ENCODE measurements around the gene NHLRC4. TPM values are rescaled to one million over a fixed set of nuclear protein-coding genes. Genes with fewer than 3 reads are reported as not detected.

Gene NHLRC4
- total RNA-seq, 4 donors from 2014 or later: 0.47 to 2.9 (median 0.87) TPM

GRCh38 chr16:548586-548985, 18.2 kb upstream of the NHLRC4 start:
- Histone ChIP-seq H3K4me3 (no peak overlapping the region), H3K27ac (no peak overlapping the region), H3K27me3 (no peaks in the 10 kb centered on the region), H3K4me1 (peaks cover 0 to 7% (median 0%) of the 10 kb centered on the region in 3 donors), H3K36me3 (peaks cover 0 to 68% of the 10 kb centered on the region in 2 donors), H3K9me3 (no peaks in the 10 kb centered on the region)
- WGBS, 2 donors (ENCODE audit: low coverage in 1 of 2): 93% methylated on average over 3 of the region's 21 CpGs; no CpG with 5 or more reads in 1 of the 2 donors
- TF ChIP-seq CTCF (IDR thresholded peaks at IDR 0.05): no peak
- no peak for TF ChIP-seq EP300 (IDR thresholded peaks at IDR 0.05)
- no peak for TF ChIP-seq POLR2A (IDR thresholded peaks at IDR 0.05)
- no peak for TF ChIP-seq POLR2AphosphoS5 (IDR thresholded peaks at IDR 0.05)
- ATAC-seq: no peak

DNA sequence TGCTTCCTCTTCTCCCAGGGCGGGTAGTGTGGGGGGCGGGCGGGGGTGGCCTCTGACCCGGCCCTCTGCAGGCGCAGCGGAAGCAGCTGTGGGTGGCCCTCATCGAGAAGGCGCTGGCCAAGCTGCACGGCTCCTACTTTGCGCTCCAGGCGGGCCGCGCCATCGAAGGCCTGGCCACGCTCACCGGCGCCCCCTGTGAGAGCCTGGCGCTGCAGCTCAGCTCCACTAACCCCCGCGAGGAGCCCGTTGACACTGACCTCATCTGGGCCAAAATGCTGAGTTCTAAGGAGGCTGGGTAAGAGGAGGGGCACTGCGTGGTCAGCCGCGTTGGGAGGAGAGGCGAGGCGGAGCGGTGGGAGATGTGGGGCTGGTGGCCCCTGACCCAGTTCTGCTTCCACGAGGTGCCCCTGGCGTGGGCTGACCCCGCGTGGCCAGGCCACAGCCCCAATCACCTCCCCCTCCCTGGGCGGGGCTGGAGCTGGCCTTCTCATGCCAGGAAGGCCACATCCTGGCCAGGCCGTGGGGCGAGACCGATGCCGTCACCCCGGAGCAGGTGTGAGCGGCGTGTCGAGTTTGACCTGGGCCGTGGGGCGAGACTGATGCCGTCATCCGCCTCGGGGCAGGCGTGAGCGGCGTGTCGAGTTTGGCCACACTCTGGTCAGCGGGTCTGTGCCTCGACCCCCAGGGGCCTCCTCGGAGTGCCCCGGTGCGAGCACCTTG, 17.1 kb upstream of the NHLRC4 start:
- WGBS, 2 donors (ENCODE audit: low coverage in 1 of 2): no CpG with 5 or more reads among the region's 54 CpGs
- Histone ChIP-seq H3K9me3 (no peaks in the 10 kb centered on the region), H3K4me1 (peaks cover 0 to 7% (median 0%) of the 10 kb centered on the region in 3 donors), H3K27me3 (no peaks in the 10 kb centered on the region), H3K27ac (no peak overlapping the region), H3K36me3 (peaks cover 0 to 71% of the 10 kb centered on the region in 2 donors), H3K4me3 (no peak overlapping the region)
- TF ChIP-seq POLR2AphosphoS5 (IDR thresholded peaks at IDR 0.05) (no peak), CTCF (IDR thresholded peaks at IDR 0.05) (no peak), POLR2A (IDR thresholded peaks at IDR 0.05) (no peak), EP300 (IDR thresholded peaks at IDR 0.05) (no peak)
- ATAC-seq: no peak

- no peak for ATAC-seq
- H3K27ac ChIP-seq: no peak overlapping the region
- no peak overlapping the region for H3K4me3 ChIP-seq
- no peaks in the 10 kb centered on the region for H3K9me3 ChIP-seq
- H3K27me3 ChIP-seq: no peaks in the 10 kb centered on the region
- no peak for TF ChIP-seq POLR2AphosphoS5 (IDR thresholded peaks at IDR 0.05)
- TF ChIP-seq EP300 (IDR thresholded peaks at IDR 0.05): no peak
- no peak for TF ChIP-seq POLR2A (IDR thresholded peaks at IDR 0.05)
- TF ChIP-seq CTCF (IDR thresholded peaks at IDR 0.05): no peak
- peaks cover 0 to 71% of the 10 kb centered on the region in 2 donors for H3K36me3 ChIP-seq
- H3K4me1 ChIP-seq: peaks cover 0 to 7% (median 0%) of the 10 kb centered on the region in 3 donors
- WGBS, 2 donors (ENCODE audit: low coverage in 1 of 2): no CpG with 5 or more reads among the region's 28 CpGs
These were observed 15.6 kb upstream of the NHLRC4 start for GRCh38 chr16:551210-551609.

DNA sequence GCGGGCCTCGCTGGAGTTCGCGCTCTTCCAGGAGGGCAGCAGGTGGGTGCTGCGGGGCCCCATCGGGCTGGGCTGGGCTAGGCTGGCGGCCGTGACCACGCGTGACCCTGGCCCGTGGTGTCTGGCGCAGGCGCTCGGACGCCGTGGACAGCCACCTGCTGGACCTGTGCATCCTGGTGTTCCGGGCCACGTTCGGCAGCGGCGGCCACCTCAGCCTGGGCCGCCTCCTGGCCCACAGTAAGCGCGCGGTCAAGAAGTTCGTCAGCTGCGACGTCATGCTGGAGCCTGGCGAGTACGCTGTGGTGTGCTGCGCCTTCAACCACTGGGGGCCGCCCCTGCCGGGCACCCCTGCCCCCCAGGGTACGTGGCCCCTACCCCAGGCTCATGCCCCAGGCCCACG, 14.6 kb upstream of the NHLRC4 start:
- Histone ChIP-seq H3K27ac (no peak overlapping the region), H3K27me3 (no peaks in the 10 kb centered on the region), H3K4me3 (no peak overlapping the region), H3K36me3 (peaks cover 0 to 66% of the 10 kb centered on the region in 2 donors), H3K4me1 (peaks cover 0 to 6% (median 0%) of the 10 kb centered on the region in 3 donors), H3K9me3 (no peaks in the 10 kb centered on the region)
- TF ChIP-seq EP300 (IDR thresholded peaks at IDR 0.05) (no peak), POLR2AphosphoS5 (IDR thresholded peaks at IDR 0.05) (no peak), POLR2A (IDR thresholded peaks at IDR 0.05) (no peak), CTCF (IDR thresholded peaks at IDR 0.05) (no peak)
- no CpG with 5 or more reads among the region's 35 CpGs for WGBS, 2 donors (ENCODE audit: low coverage in 1 of 2)
- no peak for ATAC-seq
